Endometrial microvascular endothelial cells (primary cell): ENCODE results near the gene TSC22D4. TPM values are rescaled to one million over a fixed set of nuclear protein-coding genes. Genes with fewer than 3 reads are reported as not detected.

Experiments
- in situ Hi-C: cut with HindIII; loops from 2 replicates; pipeline ENCODE4 v1.10.0; 2017; ENCODE audit warnings: low sequenced_read_pairs, low pct_unique_long_range_greater_than_20kb; ENCODE audit errors: inconsistent ontology term
- total RNA-seq: library from RNA; depleted of rRNA; stranded (reverse); fragments of >200 nt; gene quantifications from one replicate; pipeline ENCODE4 v1.2.3, GENCODE V29; 2015; ENCODE audit errors: inconsistent ontology term

The TSC22D4 gene
- total RNA-seq, 1 donor from 2014 or later: 60.7 TPM

- in situ Hi-C loops: no loop called here
Observed at GRCh38 chr7:100476903-100477870, 1.8 kb downstream of the TSC22D4 start.

GRCh38 chr7:100476101-100476780 lies 2.8 kb downstream of the TSC22D4 start:
- in situ Hi-C loops: no loop called here

- in situ Hi-C loops: no loop called here
Observed at GRCh38 chr7:100475549-100475948, 3.5 kb downstream of the TSC22D4 start.

DNA sequence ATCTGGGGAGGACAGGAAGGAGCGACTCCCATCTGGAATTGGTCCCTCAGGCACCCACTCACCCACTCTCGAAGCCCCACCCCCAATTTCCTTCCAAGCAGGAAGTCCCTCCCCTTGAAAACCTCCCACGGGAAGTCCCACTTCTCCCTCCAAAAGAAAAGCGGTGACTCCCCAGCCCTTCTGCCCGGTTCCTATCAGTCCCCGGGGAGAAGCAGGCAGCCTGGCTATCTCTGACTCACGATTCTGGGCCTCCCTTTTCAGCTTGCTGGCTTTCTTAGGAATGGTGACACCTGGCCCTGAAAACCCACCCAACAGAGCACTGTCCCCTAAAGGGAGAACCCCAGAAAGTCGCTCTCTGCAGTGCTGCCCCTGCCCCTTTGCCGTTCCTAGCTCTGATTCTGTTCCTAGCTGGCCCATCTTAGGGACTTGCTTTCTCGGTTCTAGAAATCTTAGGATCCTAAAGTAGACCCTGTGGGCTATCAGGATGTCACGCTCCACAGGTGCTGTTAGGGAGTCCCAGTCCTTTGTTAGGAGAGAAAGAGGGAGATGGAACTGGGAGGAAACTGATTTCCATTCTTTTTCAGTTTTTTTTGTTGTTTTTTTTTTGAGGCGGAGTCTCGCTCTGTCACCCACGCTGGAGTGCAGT lies 6.0 kb downstream of the TSC22D4 start:
- in situ Hi-C loops: no loop called here

- in situ Hi-C loops: no loop called here
Observed at GRCh38 chr7:100472121-100472851, 6.7 kb downstream of the TSC22D4 start.

DNA sequence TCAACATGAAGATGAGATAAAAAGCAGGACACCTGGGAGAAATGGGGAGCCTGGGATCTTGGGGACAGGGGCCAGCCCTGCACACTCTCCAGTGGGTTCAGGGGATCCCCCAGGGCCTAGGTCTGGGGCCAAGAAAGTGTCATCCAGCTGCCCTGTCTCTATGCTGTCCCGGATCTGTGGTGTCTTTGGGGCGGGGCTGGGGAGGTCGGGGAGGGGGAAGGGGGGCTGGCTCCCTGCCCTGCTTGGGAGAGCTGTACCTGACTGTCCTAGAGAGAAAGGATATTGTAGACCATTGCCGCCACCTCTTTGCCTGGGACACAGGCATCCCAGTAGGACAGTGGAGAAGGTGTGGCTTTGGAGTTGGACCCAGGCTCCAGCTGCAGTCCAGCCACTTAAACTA lies 8.0 kb downstream of the TSC22D4 start:
- in situ Hi-C loops: no loop called here

GRCh38 chr7:100469227-100470044 lies 9.6 kb downstream of the TSC22D4 start:
- in situ Hi-C loops: no loop called here

GRCh38 chr7:100467638-100468373 lies 11.2 kb downstream of the TSC22D4 start:
- in situ Hi-C loops: no loop called here

DNA sequence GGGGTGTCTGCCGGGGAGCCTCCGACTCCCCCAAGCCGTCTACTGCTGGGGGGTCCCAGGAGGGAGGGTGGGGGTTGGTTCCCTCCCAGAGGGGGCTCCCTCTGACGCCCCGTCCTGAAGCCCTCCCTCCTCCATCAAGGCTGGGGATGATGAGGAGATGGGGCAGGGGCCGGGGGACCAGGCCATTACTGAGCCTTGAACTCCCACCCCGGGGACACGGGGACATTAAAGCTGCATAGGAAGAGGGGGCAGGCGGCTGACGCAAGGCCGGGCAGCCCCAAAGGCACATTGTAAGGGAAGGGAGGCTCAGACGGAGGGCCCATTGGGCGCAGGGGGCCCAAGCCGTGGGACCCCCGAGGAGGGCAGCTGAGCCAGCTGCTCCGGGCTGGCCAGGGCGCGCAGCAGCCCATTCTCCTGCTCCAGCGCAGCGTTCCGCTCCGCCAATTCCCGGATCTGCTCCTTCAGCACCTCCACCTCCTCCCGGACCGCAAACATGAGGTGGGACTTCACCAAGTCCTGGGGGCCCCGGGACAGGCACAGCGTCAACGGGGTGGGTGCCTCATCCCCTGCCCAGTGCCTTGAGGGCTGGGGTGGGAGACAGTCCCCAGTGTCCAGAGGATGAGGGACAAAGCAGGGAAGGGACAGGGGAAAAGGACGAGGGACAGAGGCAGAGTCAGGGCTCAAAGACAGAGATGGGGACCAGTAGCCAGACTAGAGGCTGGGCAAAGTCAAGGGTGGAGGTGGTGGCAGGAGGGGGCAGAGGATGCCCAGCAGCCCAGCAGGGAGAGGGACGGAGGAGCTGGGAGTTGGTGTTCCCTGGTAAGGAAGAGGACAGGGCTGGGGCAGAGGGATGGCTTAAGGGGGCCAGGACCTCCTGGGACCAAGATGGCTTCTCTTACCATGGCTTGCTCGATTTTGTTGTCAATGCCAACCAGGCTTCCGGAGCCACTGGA lies 12.1 kb downstream of the TSC22D4 start:
- in situ Hi-C loops: no loop called here

DNA sequence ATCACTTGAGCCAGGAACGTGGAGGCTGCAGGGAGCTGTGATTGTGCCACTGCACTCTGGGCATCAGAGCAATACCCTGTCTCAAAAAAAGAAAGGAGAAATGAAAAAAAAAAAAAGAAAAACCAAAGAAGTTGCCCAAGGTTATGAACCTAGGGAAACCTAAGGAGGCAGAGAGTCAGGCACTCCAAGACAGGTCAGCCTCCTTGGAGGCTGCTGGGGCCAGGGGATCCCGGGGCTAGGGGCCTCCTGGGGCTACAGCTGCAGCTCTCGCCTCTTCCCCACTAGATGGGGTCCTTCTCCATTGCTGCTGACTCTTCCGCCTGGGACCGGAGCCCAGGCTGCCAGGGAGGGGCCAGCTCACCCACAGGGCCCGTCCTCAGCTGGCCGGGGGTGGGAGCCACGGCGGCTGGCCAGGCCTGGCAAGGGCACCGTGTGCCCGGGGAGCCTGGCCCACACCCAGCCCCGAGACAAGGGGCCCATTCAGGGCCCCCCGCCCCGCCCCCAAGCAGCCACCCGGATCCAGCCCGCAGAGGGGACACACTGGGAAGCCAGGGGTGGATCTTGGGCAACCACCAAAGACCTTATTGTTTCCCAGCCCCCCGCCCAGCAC lies 13.2 kb downstream of the TSC22D4 start:
- in situ Hi-C loops: no loop called here

GRCh38 chr7:100465299-100465698 lies 13.7 kb downstream of the TSC22D4 start:
- in situ Hi-C loops: no loop called here

- in situ Hi-C loops: no loop called here
Observed at GRCh38 chr7:100464791-100465190, 14.2 kb downstream of the TSC22D4 start.

GRCh38 chr7:100464210-100464660 lies 14.8 kb downstream of the TSC22D4 start, which contains the start of gene SPACDR:
Gene SPACDR, minus strand, starts transcription at chr7:100464260. Its CDS starts 235 bp downstream, at chr7:100464025.
- in situ Hi-C loops: no loop called here

DNA sequence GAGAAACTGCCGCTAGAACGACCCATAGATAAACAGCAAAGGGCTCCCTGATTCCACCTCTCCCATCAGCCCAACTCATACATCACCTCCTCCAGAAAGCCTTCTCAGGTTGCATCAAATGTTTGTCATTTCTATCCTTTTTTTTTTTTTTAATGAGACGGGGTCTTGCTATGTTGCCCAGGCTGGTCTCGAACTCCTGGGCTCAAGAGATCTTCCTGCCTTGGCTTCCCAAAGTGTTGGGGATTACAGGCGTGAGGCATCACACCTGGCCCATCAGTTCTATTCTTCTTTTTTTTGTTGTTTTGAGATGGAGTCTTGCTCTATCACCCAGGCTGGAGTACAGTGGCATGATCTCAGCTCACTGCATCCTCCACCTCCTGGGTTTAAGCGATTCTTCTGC lies 22.0 kb downstream of the TSC22D4 start:
- in situ Hi-C loops: no loop called here

GRCh38 chr7:100456562-100456961 lies 22.5 kb downstream of the TSC22D4 start:
- in situ Hi-C loops: no loop called here

- in situ Hi-C loops: no loop called here
Observed at GRCh38 chr7:100455206-100455605, 23.8 kb downstream of the TSC22D4 start.
